Measurements from ENCODE around the gene PABPN1. TPM values are rescaled to one million over a fixed set of nuclear protein-coding genes. Genes with fewer than 3 reads are reported as not detected.

Gene PABPN1
- total and polyA plus RNA-seq, 2 of the 13 experiments (the other 11 are each of a cell fraction or from before 2014, with no cell fraction given), result 233 to 524 TPM

- FAIRE-seq (no peak), DNase-seq (ENCODE audit: low spot score) (no peak), ATAC-seq (no peak)
- peak; percentile 14; the same call in 1 of the 2 replicates for TF ChIP-seq ZNF280B (CRISPR knock-in tag; IDR thresholded peaks at IDR 0.05; ENCODE audit: borderline replicate concordance)
- TF ChIP-seq, protein P1, sequence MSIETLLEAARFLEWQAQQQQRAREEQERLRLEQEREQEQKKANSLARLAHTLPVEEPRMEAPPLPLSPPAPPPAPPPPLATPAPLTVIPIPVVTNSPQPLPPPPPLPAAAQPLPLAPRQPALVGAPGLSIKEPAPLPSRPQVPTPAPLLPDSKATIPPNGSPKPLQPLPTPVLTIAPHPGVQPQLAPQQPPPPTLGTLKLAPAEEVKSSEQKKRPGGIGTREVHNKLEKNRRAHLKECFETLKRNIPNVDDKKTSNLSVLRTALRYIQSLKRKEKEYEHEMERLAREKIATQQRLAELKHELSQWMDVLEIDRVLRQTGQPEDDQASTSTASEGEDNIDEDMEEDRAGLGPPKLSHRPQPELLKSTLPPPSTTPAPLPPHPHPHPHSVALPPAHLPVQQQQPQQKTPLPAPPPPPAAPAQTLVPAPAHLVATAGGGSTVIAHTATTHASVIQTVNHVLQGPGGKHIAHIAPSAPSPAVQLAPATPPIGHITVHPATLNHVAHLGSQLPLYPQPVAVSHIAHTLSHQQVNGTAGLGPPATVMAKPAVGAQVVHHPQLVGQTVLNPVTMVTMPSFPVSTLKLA (IDR thresholded peaks at IDR 0.05), result no peak
- Histone ChIP-seq H3K36me3 (replicated peaks in 1 of 2; ENCODE audit: control insufficient read depth in 1 of 2, insufficient read depth in 2 of 2, low read length in 2 of 2) (no peaks in the 10 kb centered on the region), H3K9ac (ENCODE audit: insufficient read depth, low read depth, low read length) (no peak overlapping the region), H3K4me2 (ENCODE audit: low read depth, low read length) (no peak overlapping the region), H3K4me3 (replicated peaks in 1 of 3; ENCODE audit: insufficient read depth in 1 of 3, low read depth in 2 of 3, low read length in 3 of 3) (no peak overlapping the region), H3K27ac (ENCODE audit: extremely low read length, insufficient read depth, low read length) (no peak overlapping the region), H3K79me2 (ENCODE audit: insufficient read depth, low read length) (no peaks in the 10 kb centered on the region), H3K9me3 (ENCODE audit: low read length) (no peaks in the 10 kb centered on the region), H3K4me1 (ENCODE audit: insufficient read depth, low read length) (no peaks in the 10 kb centered on the region), H4K20me1 (ENCODE audit: insufficient read depth, low read length) (no peaks in the 10 kb centered on the region), H3K27me3 (ENCODE audit: control insufficient read depth in 1 of 2, insufficient read depth in 2 of 2, low read length in 2 of 2) (peaks cover 13 to 78% of the 10 kb centered on the region in 2 experiments), H2AFZ (ENCODE audit: low read length) (no peak overlapping the region)
- in situ Hi-C loops (cut with HindIII; ENCODE audit: extremely low pct_ligation_motif_present, low pct_unique_long_range_greater_than_20kb) (no loop called here), intact Hi-C loops (cut with micrococcal nuclease; ENCODE audit: unreplicated experiment) (no loop called here)
- ChIA-PET POLR2A (no interaction called here), CTCF (ENCODE audit: low intra/inter-chr PET ratio, low total read pairs) (no interaction called here)
- BruUV-seq (replicated peaks), result no TSS peak
- 58% methylated on average over 19 of the region's 19 CpGs for WGBS (ENCODE audit: low lambda C conversion rate)
Measured at GRCh38 chr14:23347406-23348296, 26.4 kb downstream of the PABPN1 start.

DNA sequence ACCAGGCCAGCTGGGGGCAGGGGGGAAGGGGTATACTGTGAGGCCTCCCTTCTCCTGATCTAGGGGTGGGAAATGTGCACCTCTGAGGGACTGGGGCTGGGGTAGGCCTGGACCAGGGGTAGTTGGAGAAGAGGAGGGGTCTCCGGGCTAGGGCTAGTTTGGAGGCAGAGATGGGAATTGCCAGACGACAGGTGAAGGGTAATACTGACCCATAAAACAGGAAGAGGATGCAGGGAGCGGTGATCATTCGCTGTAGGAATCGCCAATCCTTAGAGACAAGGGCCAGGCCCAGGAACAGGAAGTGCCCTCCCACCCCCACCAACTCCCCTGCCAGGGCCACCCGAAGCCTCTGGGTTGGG, 27.0 kb downstream of the PABPN1 start:
- in situ Hi-C loops (cut with HindIII; ENCODE audit: extremely low pct_ligation_motif_present, low pct_unique_long_range_greater_than_20kb) (no loop called here), intact Hi-C loops (cut with micrococcal nuclease; ENCODE audit: unreplicated experiment) (no loop called here)
- ATAC-seq (no peak), FAIRE-seq (no peak), DNase-seq (ENCODE audit: low spot score) (no peak)
- Histone ChIP-seq H4K20me1 (ENCODE audit: insufficient read depth, low read length) (no peaks in the 10 kb centered on the region), H3K9me3 (ENCODE audit: low read length) (no peaks in the 10 kb centered on the region), H3K4me1 (ENCODE audit: insufficient read depth, low read length) (no peaks in the 10 kb centered on the region), H3K4me2 (ENCODE audit: low read depth, low read length) (no peak overlapping the region), H3K36me3 (replicated peaks in 1 of 2; ENCODE audit: control insufficient read depth in 1 of 2, insufficient read depth in 2 of 2, low read length in 2 of 2) (no peaks in the 10 kb centered on the region), H3K9ac (ENCODE audit: insufficient read depth, low read depth, low read length) (no peak overlapping the region), H2AFZ (ENCODE audit: low read length) (no peak overlapping the region), H3K27ac (ENCODE audit: extremely low read length, insufficient read depth, low read length) (no peak overlapping the region), H3K79me2 (ENCODE audit: insufficient read depth, low read length) (no peaks in the 10 kb centered on the region), H3K27me3 (ENCODE audit: control insufficient read depth in 1 of 2, insufficient read depth in 2 of 2, low read length in 2 of 2) (peaks cover 17 to 84% of the 10 kb centered on the region in 2 experiments), H3K4me3 (replicated peaks in 1 of 3; ENCODE audit: insufficient read depth in 1 of 3, low read depth in 2 of 3, low read length in 3 of 3) (no peak overlapping the region)
- no TSS peak for BruUV-seq (replicated peaks)
- ChIA-PET POLR2A (no interaction called here), CTCF (ENCODE audit: low intra/inter-chr PET ratio, low total read pairs) (no interaction called here)
- TF ChIP-seq ZBTB21 (CRISPR knock-in tag; IDR thresholded peaks at IDR 0.05) (no peak), SMC3 (IDR thresholded peaks at IDR 0.05; ENCODE audit: low read length) (no peak), ZBTB34 (CRISPR knock-in tag; IDR thresholded peaks at IDR 0.05) (no peak), SP140L (CRISPR knock-in tag; IDR thresholded peaks at IDR 0.05; ENCODE audit: borderline replicate concordance) (no peak), ZNF280B (CRISPR knock-in tag; IDR thresholded peaks at IDR 0.05; ENCODE audit: borderline replicate concordance) (peak; percentile 6; the same call in 1 of the 2 replicates)
- WGBS (ENCODE audit: low lambda C conversion rate), result 52% methylated on average over 6 of the region's 6 CpGs
